ENCODE results near the gene CAPN5.

Gene CAPN5

GRCh38 chr11:77035039-77035438, 31.7 kb upstream of the CAPN5 start:
- no peak overlapping the region for H3K27ac Mint-ChIP-seq
- H3K9me3 Mint-ChIP-seq: no peaks in the 10 kb centered on the region
- no peaks in the 10 kb centered on the region for H3K36me3 Mint-ChIP-seq (ENCODE audit: low read depth)
- H3K4me3 Mint-ChIP-seq: no peak overlapping the region
- H3K4me1 Mint-ChIP-seq: no peaks in the 10 kb centered on the region
- TF ChIP-seq CTCF (IDR thresholded peaks at IDR 0.05; ENCODE audit: unreplicated experiment in 3 of 3): no peak
- peaks cover 31% of the 10 kb centered on the region for H3K27me3 Mint-ChIP-seq (ENCODE audit: low read depth)

- Mint-ChIP-seq H3K27me3 (ENCODE audit: low read depth) (peaks cover 33% of the 10 kb centered on the region), H3K27ac (no peak overlapping the region), H3K4me1 (no peaks in the 10 kb centered on the region), H3K9me3 (no peaks in the 10 kb centered on the region), H3K4me3 (no peak overlapping the region), H3K36me3 (ENCODE audit: low read depth) (no peaks in the 10 kb centered on the region)
- TF ChIP-seq CTCF (IDR thresholded peaks at IDR 0.05; ENCODE audit: unreplicated experiment in 3 of 3): no peak
These were observed 31.2 kb upstream of the CAPN5 start for GRCh38 chr11:77035580-77035979.

- Mint-ChIP-seq H3K4me1 (no peaks in the 10 kb centered on the region), H3K27me3 (ENCODE audit: low read depth) (peaks cover 40% of the 10 kb centered on the region), H3K9me3 (no peaks in the 10 kb centered on the region), H3K36me3 (ENCODE audit: low read depth) (no peaks in the 10 kb centered on the region), H3K4me3 (no peak overlapping the region), H3K27ac (no peak overlapping the region)
- TF ChIP-seq CTCF (IDR thresholded peaks at IDR 0.05; ENCODE audit: unreplicated experiment in 3 of 3): no peak
These were observed 30.4 kb upstream of the CAPN5 start for GRCh38 chr11:77036398-77036797.

- H3K27me3 Mint-ChIP-seq (ENCODE audit: low read depth): peaks cover 46% of the 10 kb centered on the region
- H3K27ac Mint-ChIP-seq: no peak overlapping the region
- TF ChIP-seq CTCF (IDR thresholded peaks at IDR 0.05; ENCODE audit: unreplicated experiment in 3 of 3): no peak
- peak overlapping the region in 1 of 3 experiments; percentile 1 for H3K4me3 Mint-ChIP-seq
- no peaks in the 10 kb centered on the region for H3K9me3 Mint-ChIP-seq
- no peaks in the 10 kb centered on the region for H3K4me1 Mint-ChIP-seq
- no peaks in the 10 kb centered on the region for H3K36me3 Mint-ChIP-seq (ENCODE audit: low read depth)
These were observed 29.7 kb upstream of the CAPN5 start for GRCh38 chr11:77037057-77037456.

GRCh38 chr11:77038029-77038824, 28.5 kb upstream of the CAPN5 start:
- Mint-ChIP-seq H3K4me3 (peak overlapping the region; percentile 18 to 63 (median 28)), H3K9me3 (no peaks in the 10 kb centered on the region), H3K4me1 (no peaks in the 10 kb centered on the region), H3K27me3 (ENCODE audit: low read depth) (peaks cover 51% of the 10 kb centered on the region), H3K36me3 (ENCODE audit: low read depth) (no peaks in the 10 kb centered on the region), H3K27ac (no peak overlapping the region)
- no peak for TF ChIP-seq CTCF (IDR thresholded peaks at IDR 0.05; ENCODE audit: unreplicated experiment in 3 of 3)

GRCh38 chr11:77038825-77039326, 27.9 kb upstream of the CAPN5 start:
- Mint-ChIP-seq H3K27me3 (ENCODE audit: low read depth) (peaks cover 54% of the 10 kb centered on the region), H3K4me1 (no peaks in the 10 kb centered on the region), H3K36me3 (ENCODE audit: low read depth) (no peaks in the 10 kb centered on the region), H3K9me3 (peaks cover 3% of the 10 kb centered on the region), H3K4me3 (peak overlapping the region; percentile 28 to 63 (median 35)), H3K27ac (no peak overlapping the region)
- no peak for TF ChIP-seq CTCF (IDR thresholded peaks at IDR 0.05; ENCODE audit: unreplicated experiment in 3 of 3)
